GM12878 (cell line): ENCODE measurements around the gene MBNL3. TPM values are rescaled to one million over a fixed set of nuclear protein-coding genes. Genes with fewer than 3 reads are reported as not detected.

ENCODE experiments used
- ATAC-seq: fragments of 200-7000 bp; cut with Tn5 transposase; 3 replicates; pipeline ENCODE4 v1.9.1; 2020; ENCODE audit warnings: mild to moderate bottlenecking, moderate library complexity
- BruUV-seq: library from RNA; stranded (reverse); fragments of 400-500 nt; replicated peaks from 2 replicates; lab custom pipeline; 2021; lab: Mats Ljungman, UMichigan
- CTCF ChIA-PET: fragments of 300-600 bp; sonication (Branson Sonifier 250); formaldehyde crosslinking; extraction: SDS; loops from one replicate; lab custom pipeline; 2021; ENCODE audit warnings: inconsistent platforms; lab: Yijun Ruan, JAX
- POLR2A ChIA-PET: fragments of 350-600 bp; formaldehyde crosslinking; extraction: SDS; loops from one replicate; lab custom pipeline; 2021; ENCODE audit warnings: inconsistent platforms; lab: Charles Lee
- RAD21 ChIA-PET: fragments of 300-600 bp; sonication (Branson Sonifier 250); formaldehyde crosslinking; loops from one replicate; lab custom pipeline; 2023; ENCODE audit warnings: antibody characterized with exemption; ENCODE audit not compliant: unreplicated experiment; lab: Charles Lee
- SMC1A ChIA-PET: fragments of 300-600 bp; sonication (Branson Sonifier 250); formaldehyde crosslinking; loops from one replicate; lab custom pipeline; 2023; ENCODE audit not compliant: unreplicated experiment, uncharacterized antibody; lab: Charles Lee
- DNase-seq: peaks from one replicate; pipeline ENCODE4 v3.0.0-alpha.2; 2011; ENCODE audit warnings: low read depth, low spot score
- FAIRE-seq: peaks from 3 replicates; lab custom pipeline; 2011; peaks lifted over from hg19 to GRCh38; lab: Jason Lieb, UNC
- H2AFZ ChIP-seq: 2 replicates; pipeline ENCODE4 v1.6.0; 2011; ENCODE audit warnings: low read depth, low read length, control low read depth; ENCODE audit not compliant: control insufficient read depth
- H3K27ac ChIP-seq: 2 replicates; pipeline ENCODE4 v1.5.1; 2011; ENCODE audit warnings: control low read depth; ENCODE audit not compliant: control insufficient read depth, insufficient read depth
- H3K27me3 ChIP-seq, 2 experiments: replicated peaks in 1 of 2; 2 replicates each; pipeline versions ENCODE4 v1.6.0 to v1.6.1; 2011; ENCODE audit warnings: low read length in 1 of 2; ENCODE audit not compliant: control insufficient read depth in 2 of 2, insufficient read depth in 2 of 2
- H3K36me3 ChIP-seq, 2 experiments: 2 replicates each; pipeline ENCODE4 v1.5.1; 2011; ENCODE audit warnings: low read length in 1 of 2; ENCODE audit not compliant: control insufficient read depth in 2 of 2, insufficient read depth in 2 of 2
- H3K4me1 ChIP-seq: 2 replicates; pipeline ENCODE4 v1.6.1; 2011; ENCODE audit warnings: mild to moderate bottlenecking, low read length, moderate library complexity, mixed read lengths; ENCODE audit not compliant: control insufficient read depth, insufficient read depth
- H3K4me2 ChIP-seq: 2 replicates; pipeline ENCODE4 v1.6.0; 2011; ENCODE audit warnings: control low read depth; ENCODE audit not compliant: control insufficient read depth, insufficient read depth
- H3K4me3 ChIP-seq: fragments of 200-600 bp; sonication (generic); 2 replicates; pipeline ENCODE4 v1.5.1; 2016
- H3K79me2 ChIP-seq: 2 replicates; pipeline ENCODE4 v1.6.0; 2011; ENCODE audit warnings: low read length; ENCODE audit not compliant: control insufficient read depth, insufficient read depth
- H3K9ac ChIP-seq: 2 replicates; pipeline ENCODE4 v1.8.0; 2011; ENCODE audit warnings: low read length, control low read depth, mixed read lengths; ENCODE audit not compliant: control insufficient read depth, insufficient read depth
- H3K9me3 ChIP-seq: replicated peaks from 3 replicates; pipeline ENCODE4 v1.5.1; 2011; ENCODE audit warnings: mild to moderate bottlenecking, low read length; ENCODE audit not compliant: control insufficient read depth, insufficient read depth
- H4K20me1 ChIP-seq: 2 replicates; pipeline ENCODE4 v1.6.0; 2011; ENCODE audit not compliant: control insufficient read depth, insufficient read depth
- CEBPB ChIP-seq, 2 experiments: fragments of 150-350 bp in 1 of 2; IDR thresholded peaks; 2 replicates each; pipeline ENCODE4 v1.6.1; 2012 to 2014; ENCODE audit warnings: low read depth in 2 of 2, low read length in 2 of 2, borderline replicate concordance in 1 of 2, inconsistent platforms in 1 of 2
- CREM ChIP-seq: IDR thresholded peaks from 2 replicates; pipeline ENCODE4 v1.6.1; 2014; ENCODE audit warnings: antibody characterized with exemption, low read depth
- ETV6 ChIP-seq, 2 experiments: fragments of 450-650 bp in 1 of 2; IDR thresholded peaks in 1 of 2; conservative IDR thresholded peaks in 1 of 2; 2 replicates each; pipeline ENCODE4 v1.6.1; 2014; ENCODE audit warnings: antibody characterized with exemption in 1 of 2, borderline replicate concordance in 1 of 2, low read depth in 1 of 2, mild to moderate bottlenecking in 1 of 2, moderate library complexity in 1 of 2
- EZH2 ChIP-seq: IDR thresholded peaks from 2 replicates; pipeline ENCODE4 v1.6.1; 2012; ENCODE audit warnings: low read depth, mild to moderate bottlenecking, control low read depth, inconsistent platforms, low read length, borderline replicate concordance; ENCODE audit not compliant: control insufficient read depth
- IRF5 ChIP-seq: fragments of 450-650 bp; IDR thresholded peaks from 2 replicates; pipeline ENCODE4 v1.6.1; 2017; ENCODE audit warnings: borderline replicate concordance
- KDM1A ChIP-seq: fragments of 200-600 bp; sonication (generic); IDR thresholded peaks from 2 replicates; pipeline ENCODE4 v1.6.1; 2016; ENCODE audit warnings: borderline replicate concordance
- NR2C1 ChIP-seq: fragments of 450-650 bp; IDR thresholded peaks from 2 replicates; pipeline ENCODE4 v1.6.1; 2017; ENCODE audit warnings: antibody characterized with exemption, mild to moderate bottlenecking, moderate library complexity
- REST ChIP-seq: IDR thresholded peaks from 2 replicates; pipeline ENCODE4 v1.6.1; 2012; ENCODE audit warnings: mild to moderate bottlenecking, low read depth, low read length
- SMAD5 ChIP-seq: IDR thresholded peaks from 2 replicates; pipeline ENCODE4 v1.6.1; 2016; ENCODE audit warnings: antibody characterized with exemption, low read depth
- SPI1 ChIP-seq: IDR thresholded peaks from 2 replicates; pipeline ENCODE4 v1.6.1; 2011; ENCODE audit warnings: low read depth, mild to moderate bottlenecking, low read length, moderate library complexity, borderline replicate concordance; ENCODE audit not compliant: insufficient read depth
- SREBF2 ChIP-seq: IDR thresholded peaks from 2 replicates; pipeline ENCODE4 v1.6.1; 2012; ENCODE audit warnings: mild to moderate bottlenecking, low read length
- SRF ChIP-seq, 2 experiments: IDR thresholded peaks; 2 replicates each; pipeline ENCODE4 v1.6.1; 2011; ENCODE audit warnings: low read depth in 2 of 2, low read length in 2 of 2, mild to moderate bottlenecking in 1 of 2, moderate library complexity in 1 of 2
- TARDBP ChIP-seq: IDR thresholded peaks from 2 replicates; pipeline ENCODE4 v1.6.1; 2016; ENCODE audit warnings: borderline replicate concordance
- WGBS: methylation state at CpG from one replicate; pipeline ENCODE4 v1.1.6; 2016; ENCODE audit warnings: low lambda C conversion rate; ENCODE audit not compliant: insufficient replicate concordance, insufficient coverage; ENCODE audit errors: missing lambda C conversion rate; 5-methylcytosine and 5-hydroxymethylcytosine counted together
- in situ Hi-C: fragments of 300-500 bp; cut with MboI; formaldehyde crosslinking; loops from 9 replicates; pipeline ENCODE4 v1.14.3; 2018; ENCODE audit warnings: mixed read lengths
- intact Hi-C: fragments of 100-400 bp; cut with micrococcal nuclease; formaldehyde crosslinking; loops from one replicate; pipeline ENCODE4 v1.14.2; 2022; ENCODE audit not compliant: unreplicated experiment
- polyA plus RNA-seq, 11 experiments: library from polyadenylated mRNA; depleted of rRNA in 4 of 11; unstranded in 6 of 11; stranded (reverse) in 5 of 11; fragments of >200 nt; fragmentation: Nextera tagmentation in 4 of 11; fragmentation: Illumina TruSeq in 1 of 11; extraction: Ambion mirVana in 4 of 11; extraction: Trizol in 1 of 11; gene quantifications; 1 replicate in 1 of 11; 2 replicates in 10 of 11; pipeline versions ENCODE4 v1.2.1 to v1.2.3, GENCODE V29; 2011 to 2016; ENCODE audit warnings: inconsistent platforms in 2 of 11, missing spikeins in 2 of 11, low read depth in 1 of 11
- total RNA-seq, 4 experiments: library from RNA; depleted of rRNA in 3 of 4; stranded (reverse); fragments of >200 nt in 3 of 4; fragmentation: Illumina TruSeq in 1 of 4; extraction: Trizol in 1 of 4; gene quantifications; 2 replicates each; pipeline versions ENCODE4 v1.2.1 to v1.2.3, GENCODE V29; 2013 to 2021
- TF ChIP-seq, protein P1 (sequence below): IDR thresholded peaks from 2 replicates; pipeline ENCODE4 v1.6.1; 2012; ENCODE audit warnings: low read length, inconsistent platforms
- TF ChIP-seq, protein P2 (sequence below): IDR thresholded peaks from 2 replicates; pipeline ENCODE4 v1.6.1; 2011; ENCODE audit warnings: borderline replicate concordance, low read depth, mild to moderate bottlenecking, moderate library complexity, low read length; ENCODE audit not compliant: insufficient read depth, poor library complexity, severe bottlenecking

Gene MBNL3
- total and polyA plus RNA-seq, 10 of the 15 experiments (the other 5 are each of a cell fraction or from before 2014, with no cell fraction given) = 3.4 to 33.1 (median 12.6) TPM

- intact Hi-C loops (no loop called here), in situ Hi-C loops (no loop called here)
- Histone ChIP-seq H3K27ac (no peak overlapping the region), H3K9ac (no peak overlapping the region), H3K27me3 (no peaks in the 10 kb centered on the region), H4K20me1 (no peaks in the 10 kb centered on the region), H3K4me1 (no peaks in the 10 kb centered on the region), H2AFZ (no peak overlapping the region), H3K79me2 (no peaks in the 10 kb centered on the region), H3K4me2 (no peak overlapping the region), H3K4me3 (no peak overlapping the region), H3K9me3 (no peaks in the 10 kb centered on the region), H3K36me3 (no peaks in the 10 kb centered on the region)
- WGBS = 44% methylated on average over 2 of the region's 2 CpGs
- ChIA-PET CTCF (interaction anchor here (0.7 kb wide), 1 partner anchor 48 kb away, joined by 3 read pairs; no protein-coding TSS in a partner anchor), SMC1A (interaction anchor here (1.0 to 1.2 kb wide), 2 partner anchors 15 to 49 kb away, joined by 3 to 4 read pairs; no protein-coding TSS in a partner anchor), POLR2A (no interaction called here), RAD21 (no interaction called here)
- BruUV-seq = no TSS peak
- no peak for DNase-seq
- TF ChIP-seq KDM1A (no peak), SREBF2 (no peak), ETV6 (conservative IDR thresholded peaks at IDR 0.05 in 1 of 2, IDR thresholded peaks at IDR 0.05 in 1 of 2; ENCODE audit: borderline replicate concordance in 1 of 2, low read depth in 1 of 2) (no peak), CEBPB (IDR thresholded peaks at IDR 0.05; ENCODE audit: borderline replicate concordance in 1 of 2, low read depth in 2 of 2, low read length in 2 of 2) (no peak), SMAD5 (no peak), CREM (no peak), SPI1 (no peak), REST (no peak), SRF (IDR thresholded peaks at IDR 0.05; ENCODE audit: low read depth in 2 of 2, low read length in 2 of 2) (no peak), NR2C1 (no peak), IRF5 (no peak), EZH2 (no peak), TARDBP (no peak)
- TF ChIP-seq, protein P1, sequence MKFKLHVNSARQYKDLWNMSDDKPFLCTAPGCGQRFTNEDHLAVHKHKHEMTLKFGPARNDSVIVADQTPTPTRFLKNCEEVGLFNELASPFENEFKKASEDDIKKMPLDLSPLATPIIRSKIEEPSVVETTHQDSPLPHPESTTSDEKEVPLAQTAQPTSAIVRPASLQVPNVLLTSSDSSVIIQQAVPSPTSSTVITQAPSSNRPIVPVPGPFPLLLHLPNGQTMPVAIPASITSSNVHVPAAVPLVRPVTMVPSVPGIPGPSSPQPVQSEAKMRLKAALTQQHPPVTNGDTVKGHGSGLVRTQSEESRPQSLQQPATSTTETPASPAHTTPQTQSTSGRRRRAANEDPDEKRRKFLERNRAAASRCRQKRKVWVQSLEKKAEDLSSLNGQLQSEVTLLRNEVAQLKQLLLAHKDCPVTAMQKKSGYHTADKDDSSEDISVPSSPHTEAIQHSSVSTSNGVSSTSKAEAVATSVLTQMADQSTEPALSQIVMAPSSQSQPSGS = no peak
- TF ChIP-seq, protein P2, sequence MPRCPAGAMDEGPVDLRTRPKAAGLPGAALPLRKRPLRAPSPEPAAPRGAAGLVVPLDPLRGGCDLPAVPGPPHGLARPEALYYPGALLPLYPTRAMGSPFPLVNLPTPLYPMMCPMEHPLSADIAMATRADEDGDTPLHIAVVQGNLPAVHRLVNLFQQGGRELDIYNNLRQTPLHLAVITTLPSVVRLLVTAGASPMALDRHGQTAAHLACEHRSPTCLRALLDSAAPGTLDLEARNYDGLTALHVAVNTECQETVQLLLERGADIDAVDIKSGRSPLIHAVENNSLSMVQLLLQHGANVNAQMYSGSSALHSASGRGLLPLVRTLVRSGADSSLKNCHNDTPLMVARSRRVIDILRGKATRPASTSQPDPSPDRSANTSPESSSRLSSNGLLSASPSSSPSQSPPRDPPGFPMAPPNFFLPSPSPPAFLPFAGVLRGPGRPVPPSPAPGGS = no peak
- no peak for FAIRE-seq
- ATAC-seq = no peak
Measured at GRCh38 chrX:132442691-132443090, 46.1 kb downstream of the MBNL3 start.
